ENCODE data around the gene PDLIM1.
"Not testable (repeated sequence)": the region's sequence is repeated elsewhere in the genome, so short reads cannot be mapped to it uniquely, and the experiment has no call there.

PDLIM1 gene

DNA sequence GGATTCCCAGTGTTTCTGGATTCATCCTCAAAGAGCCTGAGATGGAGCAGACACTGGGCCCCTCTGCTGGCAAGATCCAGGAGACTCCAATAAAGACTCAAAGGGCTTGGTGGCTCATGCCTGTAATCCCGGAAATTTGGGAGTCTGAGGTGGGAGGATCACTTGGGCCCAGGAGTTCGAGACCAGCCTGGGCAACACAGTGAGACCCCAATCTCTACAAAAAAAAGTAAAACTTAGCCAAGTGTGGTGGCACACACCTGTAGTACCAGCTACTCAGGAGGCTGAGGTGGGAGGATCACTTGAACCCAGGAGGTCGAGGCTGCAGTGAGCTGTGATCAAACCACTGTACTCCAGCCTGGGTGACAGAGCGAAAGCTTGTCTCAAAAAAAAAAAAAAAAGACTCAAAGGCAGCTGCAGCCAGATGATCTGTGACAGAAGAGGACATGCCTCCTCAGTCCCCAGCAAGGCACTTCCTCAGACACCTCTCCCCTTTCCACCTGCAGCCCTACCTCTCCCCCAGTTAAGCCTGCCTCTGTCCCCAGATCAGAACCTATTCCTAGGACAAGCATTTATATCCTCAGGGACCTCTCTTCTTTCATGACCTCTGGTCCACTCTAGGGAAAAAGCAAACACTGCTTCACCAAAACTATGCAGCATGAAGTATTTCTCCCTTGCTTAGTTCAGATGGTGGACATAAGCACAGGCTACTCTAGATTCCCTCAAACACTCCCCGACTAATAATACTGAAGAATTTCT, 27.9 kb downstream of the PDLIM1 start:
- no peak for DNase-seq

DNA sequence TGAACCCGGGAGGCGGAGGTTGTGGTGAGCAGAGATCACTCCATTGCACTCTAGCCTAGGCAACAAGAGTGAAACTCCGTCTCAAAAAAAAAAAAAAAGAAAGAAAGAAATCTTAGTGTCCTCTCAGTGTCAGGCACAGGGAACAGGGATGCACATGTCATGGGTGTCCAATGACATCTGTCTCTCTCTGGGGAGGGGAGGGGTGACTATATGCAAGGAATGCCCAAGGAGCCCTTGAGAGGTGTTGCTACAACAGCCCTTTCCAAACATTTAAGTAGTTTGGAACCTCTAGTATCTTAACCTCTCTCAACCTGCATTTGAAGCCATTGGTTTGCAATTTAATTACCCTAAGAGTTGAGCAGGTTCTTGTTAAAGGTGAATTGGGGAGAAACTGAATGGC, 28.9 kb downstream of the PDLIM1 start:
- no peak for DNase-seq

DNA sequence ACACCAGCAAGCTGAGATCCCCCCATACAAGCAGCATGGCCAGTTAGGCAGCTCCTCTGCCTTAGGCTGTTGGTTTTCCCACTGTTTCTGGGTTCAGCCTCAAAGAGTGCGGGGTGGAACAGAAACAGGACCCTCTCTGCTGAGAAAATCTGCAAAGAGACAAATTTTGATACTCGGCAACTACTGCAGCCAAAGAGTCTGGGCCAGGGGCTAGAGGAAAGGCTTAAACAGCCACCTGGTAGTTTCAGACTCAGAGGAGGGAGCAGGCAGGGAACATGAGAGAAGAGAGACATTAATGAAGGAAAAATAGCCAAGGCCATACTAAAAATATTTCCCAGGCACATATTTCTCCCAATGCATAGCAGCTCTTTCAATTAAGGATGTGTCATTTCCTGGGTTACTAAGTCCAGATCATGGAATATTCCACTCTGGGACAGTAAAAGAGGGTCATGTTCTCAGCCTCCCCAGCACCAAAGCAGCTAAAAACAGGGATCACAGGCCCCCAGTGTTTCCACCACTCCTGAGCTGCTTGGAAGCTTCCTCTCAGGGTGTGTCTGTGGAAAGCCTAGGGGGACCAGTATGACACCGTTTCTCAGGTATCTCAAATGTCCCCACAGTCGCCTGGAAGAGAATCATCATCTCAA, 29.8 kb downstream of the PDLIM1 start:
- no peak for DNase-seq

DNA sequence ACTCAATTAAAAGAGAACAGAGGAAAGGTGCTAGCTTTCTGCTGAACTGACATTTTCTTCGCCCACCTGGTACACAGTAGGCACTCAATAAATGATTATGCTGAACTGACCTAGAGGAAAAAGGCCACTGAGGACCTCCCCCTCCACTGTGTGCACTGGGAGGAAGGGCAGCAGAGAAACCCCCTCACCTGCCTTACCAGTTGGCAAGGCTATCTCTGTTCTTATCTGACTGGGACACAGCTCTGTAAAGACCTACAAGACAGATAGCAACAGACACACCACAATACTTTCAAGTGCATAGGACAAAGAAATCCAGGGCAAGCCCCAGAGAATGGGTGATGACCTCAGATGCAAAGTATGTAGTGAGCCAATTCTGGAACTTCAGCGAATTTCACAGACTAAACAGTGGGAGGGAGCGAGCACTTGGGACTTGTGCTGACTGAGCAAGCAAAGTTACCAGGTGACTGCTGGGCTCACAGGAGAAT, 30.4 kb downstream of the PDLIM1 start:
- no peak for DNase-seq

DNA sequence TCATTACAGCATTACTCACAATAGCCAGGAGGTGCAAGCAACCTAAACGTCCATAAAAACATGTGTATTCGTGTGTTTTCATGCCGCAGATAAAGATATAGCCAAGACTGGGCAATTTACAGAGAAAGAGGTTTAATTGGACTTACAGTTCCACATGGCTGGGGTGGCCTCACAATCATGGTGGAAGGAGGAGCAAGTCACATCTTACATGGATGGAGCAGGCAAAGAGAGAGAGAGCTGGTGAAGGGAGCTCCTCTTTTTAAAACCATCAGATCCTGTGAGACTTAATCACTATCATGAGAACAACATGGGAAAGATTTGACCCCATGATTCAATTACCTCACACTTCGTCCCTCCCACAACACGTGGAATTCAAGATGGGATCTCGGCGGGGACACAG, 33.0 kb downstream of the PDLIM1 start:
- DNase-seq, result no peak

DNA sequence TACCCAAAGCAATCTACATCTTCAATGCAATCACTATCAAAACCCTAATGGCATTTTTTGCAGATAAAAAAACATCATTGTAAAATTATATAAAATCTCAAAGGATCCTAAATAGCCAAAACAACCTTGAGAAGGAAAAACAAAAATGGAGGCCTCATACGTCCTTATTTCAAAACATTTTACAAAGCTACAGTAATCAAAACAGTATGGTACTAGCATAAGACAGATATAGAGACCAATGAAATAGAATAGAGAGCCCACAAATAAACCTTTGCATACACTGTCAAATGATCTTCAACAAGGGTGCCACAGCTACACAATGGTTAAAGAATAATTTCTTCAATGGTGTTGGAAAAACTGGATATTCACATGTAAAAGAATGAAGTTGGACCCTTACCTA, 34.5 kb downstream of the PDLIM1 start:
- DNase-seq, result no peak

DNA sequence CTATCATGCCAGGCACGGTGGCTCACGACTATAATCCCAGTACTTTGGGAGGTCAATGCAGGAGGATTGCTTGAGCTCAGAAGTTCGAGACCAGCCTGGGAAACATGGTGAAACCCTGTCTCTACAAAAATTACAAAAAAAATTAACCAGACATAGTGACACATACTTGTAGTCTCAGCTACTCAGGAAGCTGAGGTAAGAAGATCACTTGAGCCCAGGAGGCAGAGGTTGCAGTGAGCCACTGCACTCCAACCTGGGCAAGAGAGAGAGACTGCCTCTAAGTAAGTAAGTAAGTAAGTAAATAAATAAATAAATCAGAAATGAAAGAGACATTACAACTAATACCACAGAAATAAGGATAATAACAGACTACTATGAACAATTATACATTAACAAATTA, 36.2 kb downstream of the PDLIM1 start:
- no peak for DNase-seq

DNA sequence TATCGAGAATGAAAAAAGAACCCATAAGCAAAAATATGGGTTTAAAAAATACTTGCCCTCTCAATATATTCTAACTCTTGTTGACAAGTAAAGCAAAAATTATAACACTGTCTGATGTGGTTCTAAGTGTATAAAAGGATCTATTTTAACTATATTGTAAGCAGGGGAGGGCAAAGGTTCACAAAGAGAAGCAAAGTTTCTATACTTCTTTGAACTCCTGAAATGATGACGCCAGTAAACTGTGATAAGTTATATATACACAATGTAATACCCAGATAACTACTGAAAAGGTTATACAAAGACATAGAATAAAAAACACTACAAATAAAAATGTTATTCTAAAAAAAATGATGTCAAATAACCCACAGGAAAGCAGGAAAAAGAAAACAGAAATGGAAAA, 37.1 kb downstream of the PDLIM1 start:
- DNase-seq, result no peak

DNA sequence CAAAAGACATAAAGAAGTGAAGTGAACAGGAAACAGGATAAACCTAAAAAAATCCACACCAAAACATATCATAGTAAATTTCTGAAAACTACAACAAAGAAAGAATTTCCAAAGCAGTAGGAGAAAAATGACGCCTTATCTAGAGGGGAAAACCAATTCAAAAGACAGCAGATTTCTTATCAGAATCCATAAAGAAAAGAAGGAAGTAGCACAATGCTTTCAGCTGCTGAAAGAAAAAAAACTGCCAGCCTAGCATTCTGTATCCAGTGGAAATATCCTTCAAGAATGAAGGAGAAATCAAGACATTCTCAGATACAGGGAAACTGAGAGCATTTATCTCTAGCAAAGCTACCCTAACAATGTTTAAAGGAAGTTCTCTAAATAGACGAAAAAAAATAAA, 37.8 kb downstream of the PDLIM1 start:
- DNase-seq, result no peak

DNA sequence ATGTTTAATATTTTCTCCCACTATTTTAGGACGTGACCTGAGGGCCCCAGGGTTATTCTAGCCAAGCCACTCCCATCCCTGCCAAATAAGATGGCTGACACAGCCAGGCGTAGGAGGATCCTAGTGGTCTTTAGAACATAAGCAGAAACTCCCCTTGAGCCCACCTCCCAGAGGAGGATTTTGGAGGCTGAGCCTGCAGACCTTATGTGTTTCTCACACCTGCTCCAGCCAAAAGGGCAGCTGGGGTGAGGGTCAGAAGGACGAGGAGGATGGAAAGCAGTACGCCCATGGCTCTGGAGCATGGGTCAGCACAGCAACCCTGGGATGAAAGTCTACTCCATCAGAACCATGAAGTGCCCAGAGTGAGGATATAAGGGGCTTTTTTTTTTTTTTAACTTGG, 39.9 kb downstream of the PDLIM1 start:
- DNase-seq, result no peak

DNA sequence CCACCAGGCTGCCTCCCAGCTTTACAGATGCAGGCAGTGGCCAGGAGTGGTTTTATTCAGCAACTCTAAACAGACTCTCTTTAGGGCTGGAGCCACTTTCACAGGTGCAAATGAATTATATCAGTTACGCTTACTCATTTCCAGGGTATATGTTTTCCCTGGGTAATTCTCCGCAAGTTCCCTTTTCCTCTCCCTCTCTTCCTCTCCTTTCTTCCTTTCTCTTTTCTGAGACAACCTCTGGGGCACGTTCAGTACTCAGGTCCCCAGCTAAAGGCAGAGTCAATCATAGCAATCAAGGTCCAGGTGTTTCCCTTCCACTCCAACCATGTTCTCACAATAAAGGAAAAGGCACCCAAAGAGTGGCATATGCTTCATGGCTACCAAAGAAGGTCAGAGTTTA, 41.3 kb downstream of the PDLIM1 start:
- DNase-seq, result no peak

DNA sequence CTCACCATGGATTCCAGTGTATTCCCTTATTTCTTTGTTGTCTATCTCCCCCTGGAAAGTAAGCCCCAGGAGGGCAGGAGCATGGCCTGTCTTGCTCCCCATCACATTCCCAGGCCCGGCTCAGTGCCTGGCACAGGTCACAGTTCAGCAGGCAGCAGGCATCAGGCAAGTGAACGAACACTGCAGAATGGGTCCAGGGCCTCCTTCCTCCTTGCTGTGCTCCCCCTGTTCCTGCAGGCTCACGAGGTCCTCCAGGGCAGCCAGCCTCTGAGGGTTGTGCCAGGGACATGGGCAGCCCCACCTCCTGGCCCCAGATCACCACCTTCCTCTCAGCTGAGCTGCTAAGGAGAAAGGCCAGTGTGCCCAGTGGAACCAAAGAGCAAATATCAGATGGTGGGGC, 41.8 kb downstream of the PDLIM1 start:
- no peak for DNase-seq

DNA sequence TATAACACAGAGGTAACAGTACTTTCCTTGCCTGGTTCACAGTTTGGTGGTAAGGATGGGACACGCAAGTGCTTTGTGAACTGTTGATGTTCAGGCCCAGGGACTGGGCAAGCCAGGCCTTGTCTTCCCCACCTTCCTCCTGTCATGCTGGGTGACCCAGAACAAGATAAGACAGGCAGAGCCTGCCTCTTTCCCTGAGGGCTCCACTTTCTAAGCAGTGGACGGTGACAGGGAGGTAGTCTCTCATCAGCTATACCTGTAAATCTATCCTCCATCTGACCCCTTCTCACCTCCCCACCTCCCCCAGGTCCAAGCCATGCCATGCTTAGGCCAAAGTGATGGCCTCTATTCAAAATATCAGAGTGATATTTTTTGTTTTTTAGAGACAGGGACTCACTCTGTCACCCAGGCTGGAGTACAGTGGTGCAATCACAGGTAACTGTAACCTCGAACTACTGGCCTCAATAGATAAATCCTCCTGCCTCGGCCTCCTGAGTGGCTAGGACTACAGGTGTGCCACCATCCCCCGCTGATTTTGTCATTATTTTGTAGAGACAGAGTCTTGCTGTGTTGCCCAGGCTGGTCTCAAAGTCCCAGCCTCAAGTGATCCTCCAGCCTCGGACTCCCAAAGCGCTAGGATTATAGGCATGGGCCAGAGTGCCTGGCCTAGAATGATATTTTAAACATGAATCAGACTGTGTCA, 42.8 kb downstream of the PDLIM1 start:
- DNase-seq, result no peak

DNA sequence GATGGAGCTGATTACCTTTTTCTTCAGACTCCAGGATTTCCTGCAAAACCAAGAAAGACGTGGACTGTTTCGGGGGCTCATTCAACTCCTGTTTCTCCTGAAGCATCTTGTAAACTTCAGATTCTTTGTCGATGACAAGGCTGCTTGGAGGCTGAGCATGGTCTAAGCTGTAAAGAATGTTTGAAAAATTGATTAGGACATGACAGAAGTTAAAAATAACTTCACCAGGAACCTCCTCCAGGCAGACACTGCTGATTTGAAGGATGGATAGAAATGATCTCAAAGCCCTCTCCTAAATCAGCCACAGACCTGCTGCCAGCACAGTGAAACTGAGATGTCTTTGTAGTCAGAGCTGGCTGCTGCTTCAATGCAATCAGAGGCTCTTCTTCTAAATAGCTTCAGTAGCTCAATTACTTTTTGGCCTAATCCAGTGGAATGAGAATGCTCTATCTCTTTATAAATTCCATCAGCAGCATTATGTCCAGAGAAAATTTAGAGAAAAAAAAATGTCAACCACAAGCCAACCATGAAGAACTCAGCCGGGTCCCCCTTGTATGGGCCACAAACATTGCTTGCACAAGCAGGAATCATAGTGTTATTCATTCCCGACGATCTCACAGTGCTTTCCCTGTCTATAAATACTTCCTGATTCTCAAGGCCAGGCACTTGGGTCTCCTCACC, 43.5 kb downstream of the PDLIM1 start:
- DNase-seq, result no peak

DNA sequence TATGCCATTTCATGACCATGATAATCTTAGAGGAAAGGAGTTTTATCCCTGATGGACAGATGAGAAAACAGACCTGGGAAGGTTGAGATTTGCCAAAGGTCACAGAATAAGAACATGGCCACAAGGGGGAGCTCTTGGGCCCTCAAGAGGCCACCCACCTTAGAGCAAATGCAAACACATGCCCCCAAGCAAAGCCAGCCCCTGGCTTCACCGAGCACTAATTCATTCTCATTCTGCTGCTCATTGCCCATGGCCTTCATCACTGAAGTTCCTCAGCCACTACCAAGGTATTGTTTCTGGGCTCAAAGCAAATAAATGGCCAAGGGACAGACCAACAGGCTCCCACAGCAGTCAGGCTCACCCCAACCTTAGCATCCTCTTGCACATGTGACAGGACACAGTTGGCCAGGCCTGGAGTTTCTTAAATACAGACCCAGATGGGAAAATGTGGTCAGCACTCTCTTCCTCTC, 44.2 kb downstream of the PDLIM1 start:
- peak; percentile 22 for DNase-seq

DNA sequence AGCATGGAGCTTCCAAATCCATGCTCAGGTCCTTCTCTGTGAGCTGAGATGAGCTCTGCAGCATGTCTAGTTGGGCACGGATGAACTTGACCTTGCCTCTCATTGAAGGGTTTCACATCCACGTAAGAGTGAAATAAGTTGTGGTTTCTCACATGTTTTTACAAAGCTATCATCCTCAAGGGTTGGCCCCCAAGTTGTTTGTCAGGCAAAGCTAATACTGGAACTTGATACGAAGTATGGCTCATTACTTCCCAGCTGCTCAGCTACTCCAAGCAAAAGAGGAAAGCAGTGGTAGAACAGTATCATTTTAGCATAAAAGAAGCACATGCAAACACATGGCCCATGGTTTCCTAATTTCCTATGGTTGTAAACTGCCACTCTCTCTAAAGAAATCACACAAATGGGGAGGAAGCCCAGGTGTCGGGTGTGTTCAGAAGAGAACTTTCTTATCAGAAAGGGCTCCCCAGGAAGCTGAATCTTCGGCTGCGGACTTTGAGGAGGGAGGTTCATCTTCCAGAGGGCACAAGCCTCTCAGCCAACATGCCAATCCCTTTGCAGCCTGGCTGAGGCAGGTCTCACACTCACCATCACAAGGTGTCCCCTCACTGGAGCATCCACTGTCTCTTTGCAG, 45.3 kb downstream of the PDLIM1 start:
- DNase-seq, result no peak

DNA sequence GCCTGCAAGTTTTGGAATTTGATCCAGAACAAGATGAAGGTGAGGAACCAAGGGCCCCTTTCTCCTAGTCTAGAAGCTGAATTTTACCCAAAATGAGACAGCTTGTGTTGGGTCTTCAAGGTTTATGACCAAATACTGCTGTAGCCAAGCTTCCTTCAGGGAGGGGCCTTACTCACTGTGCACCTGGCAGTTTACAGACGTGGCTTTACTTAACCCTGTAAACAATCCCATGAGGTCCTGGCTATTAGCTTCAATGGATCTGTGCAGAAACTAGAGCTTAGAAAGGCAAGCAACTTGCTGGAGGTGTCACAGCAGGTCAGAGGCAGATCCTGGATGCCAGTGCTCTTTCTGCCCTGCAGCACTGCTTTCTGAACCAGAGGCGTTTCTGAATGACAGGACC, 46.7 kb downstream of the PDLIM1 start:
- DNase-seq, result no peak

DNA sequence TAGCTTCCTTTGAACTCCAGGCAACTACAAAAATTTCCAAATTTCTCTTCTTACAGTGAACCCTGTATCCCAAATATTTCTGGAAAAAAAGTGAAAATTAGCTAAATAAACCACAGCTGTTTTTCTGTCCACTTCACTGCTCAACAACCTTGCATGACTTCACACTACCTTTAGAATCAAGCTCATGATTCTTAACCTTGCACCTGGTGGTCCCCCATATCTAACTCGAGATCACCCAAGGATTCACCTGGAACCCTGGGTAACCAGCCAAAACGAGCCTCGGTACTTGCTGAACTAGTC, 47.5 kb downstream of the PDLIM1 start:
- DNase-seq, result no peak

DNA sequence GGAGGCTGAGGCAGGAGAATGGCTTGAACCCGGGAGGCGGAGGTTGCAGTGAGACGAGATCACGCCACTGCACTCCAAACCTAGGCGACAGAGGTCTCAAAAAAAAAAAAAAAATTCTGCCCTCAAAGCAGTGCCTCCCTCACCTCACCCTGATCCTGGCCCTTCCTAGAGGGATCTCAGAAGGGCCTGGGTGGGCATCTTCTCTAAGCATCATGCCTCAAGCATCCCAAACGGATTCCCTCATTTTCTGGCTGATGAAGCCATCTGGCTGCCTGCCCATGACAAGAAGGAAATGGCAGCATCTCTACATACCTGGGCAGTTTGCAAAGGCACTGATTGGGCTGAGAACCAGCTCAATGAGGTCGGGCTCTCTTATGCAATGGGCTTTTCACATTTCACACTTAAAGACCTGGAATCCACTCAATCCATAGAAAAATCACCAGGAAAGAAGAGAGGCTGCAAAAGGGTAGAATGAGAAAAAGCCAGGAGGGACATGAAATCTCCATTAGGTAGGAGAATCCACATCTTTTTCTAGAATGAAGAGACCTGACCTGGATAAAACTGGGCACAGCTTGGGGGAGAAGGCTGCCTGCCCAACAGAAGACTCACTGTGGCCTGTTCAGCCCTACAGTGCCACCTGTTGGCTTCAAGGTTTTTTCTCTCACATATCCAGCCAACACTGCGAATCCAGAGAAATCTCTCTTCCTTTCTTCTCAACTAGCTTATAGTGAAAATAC, 48.1 kb downstream of the PDLIM1 start:
- no peak for DNase-seq

DNA sequence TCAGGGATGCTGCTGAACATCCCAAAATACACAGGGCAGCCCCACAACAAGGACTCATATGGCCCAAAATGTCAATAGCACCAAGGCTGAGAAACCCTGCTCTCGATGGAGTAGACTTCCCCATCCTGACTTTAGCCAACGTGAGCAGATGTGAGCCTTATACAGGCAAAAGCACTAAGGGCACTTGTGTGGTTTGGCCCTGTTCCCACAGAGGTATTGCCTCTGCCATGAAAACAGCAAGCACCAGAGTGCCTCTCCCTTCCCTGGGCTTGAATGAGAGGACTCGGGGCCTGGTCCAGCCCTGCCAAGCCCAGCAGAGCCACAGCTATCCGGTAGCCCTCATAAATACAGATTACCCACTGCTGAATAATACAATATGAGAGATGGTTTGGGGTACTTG, 49.3 kb downstream of the PDLIM1 start:
- no peak for DNase-seq

DNA sequence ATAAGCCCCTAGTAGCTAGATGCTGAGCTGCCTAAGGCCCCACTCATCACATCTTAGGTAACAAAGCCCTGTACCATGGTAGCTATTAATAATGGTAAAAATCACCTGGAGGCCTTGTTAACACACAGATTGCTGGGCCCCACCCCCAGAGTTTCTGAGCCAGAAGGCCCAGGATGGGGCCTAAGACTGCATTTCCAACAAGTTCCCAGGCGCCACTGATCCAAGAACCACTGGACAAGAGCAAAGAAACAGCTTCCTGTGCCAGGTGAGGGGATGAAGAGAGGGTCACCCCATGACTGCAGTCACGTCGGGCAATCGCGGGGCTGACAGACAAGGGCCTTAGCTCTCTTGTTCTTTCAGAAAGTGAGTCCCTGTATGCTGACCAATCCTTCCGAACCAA, 50.0 kb downstream of the PDLIM1 start:
- no peak for DNase-seq

DNA sequence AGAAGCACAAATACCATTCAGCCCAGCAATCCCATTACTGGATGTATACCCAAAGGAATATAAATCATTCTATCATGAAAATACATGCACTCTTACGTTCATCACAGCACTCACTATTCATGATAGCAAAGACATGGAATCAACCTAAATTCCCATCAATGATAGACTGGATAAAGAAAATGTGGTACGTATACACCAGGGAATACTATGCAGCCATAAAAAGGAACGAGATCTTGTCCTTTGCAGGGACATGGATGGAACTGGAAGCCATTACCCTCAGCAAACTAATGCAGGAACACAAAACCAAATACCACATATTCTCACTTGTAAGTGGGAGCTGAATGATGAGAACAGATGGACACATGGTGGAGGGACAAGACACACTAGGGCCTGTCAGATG, 50.7 kb downstream of the PDLIM1 start:
- not testable (repeated sequence) for DNase-seq

Measured in NK-92 treated with Interleukin-12 subunit alpha and Interleukin-12 subunit beta, amount 100 ng/mL, for 24 hours (cell line).